ENCODE data around the gene BAHCC1.

DNA sequence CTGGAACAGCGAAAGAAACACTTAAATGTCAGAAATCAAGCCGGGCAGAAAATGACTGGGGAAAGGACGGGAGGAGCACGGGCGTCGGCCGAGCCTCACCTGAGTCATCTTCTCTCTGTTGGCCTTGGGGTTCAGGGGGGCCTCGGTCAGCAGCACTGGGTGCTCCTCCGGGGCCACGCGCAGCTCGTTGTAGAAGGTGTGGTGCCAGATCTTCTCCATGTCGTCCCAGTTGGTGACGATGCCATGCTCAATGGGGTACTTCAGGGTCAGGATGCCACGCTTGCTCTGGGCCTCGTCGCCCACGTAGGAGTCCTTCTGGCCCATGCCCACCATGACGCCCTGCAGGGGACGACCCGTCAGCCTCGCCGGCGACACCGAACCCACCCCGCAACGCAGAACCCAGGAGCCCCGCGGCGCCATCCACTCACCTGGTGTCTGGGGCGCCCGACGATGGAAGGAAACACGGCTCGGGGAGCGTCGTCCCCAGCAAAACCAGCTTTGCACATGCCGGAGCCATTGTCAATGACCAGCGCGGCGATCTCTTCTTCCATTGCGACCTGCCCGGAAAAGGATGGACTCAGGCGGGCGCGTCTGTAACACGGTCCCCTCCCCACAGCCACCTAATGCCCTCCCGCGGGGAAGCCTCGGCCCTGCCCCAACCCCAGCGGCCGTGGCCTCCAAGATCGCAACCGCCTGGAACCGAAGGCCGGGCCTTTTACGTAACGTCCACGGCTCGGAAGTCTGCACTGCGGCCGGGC lies 116.7 kb downstream of the BAHCC1 start:
- TF ChIP-seq YY1 (IDR thresholded peaks at IDR 0.05; ENCODE audit: insufficient read depth, insufficient read length), result no peak
- TF ChIP-seq ZNF274 (IDR thresholded peaks at IDR 0.05; ENCODE audit: low read depth, low read length), result no peak
- no peak for TF ChIP-seq SUZ12 (IDR thresholded peaks at IDR 0.05; ENCODE audit: extremely low read depth, insufficient read depth, insufficient read length)

All from NT2/D1 (cell line).